Stimulated activated memory B cell treated with anti-CD40 and anti-IgM and Interleukin-4, amounts not matched to agents 10 μg/mL and 1 μg/mL and 100 μg/mL, for 72 hours (primary cell): ENCODE measurements around the gene ADARB1.

ENCODE experiments used
- ATAC-seq: fragments of 150-1000 bp; cut with Tn5 transposase; 2 replicates; pipeline ENCODE4 v1.10.0; 2021
- H3K27ac Mint-ChIP-seq: one replicate; pipeline ENCODE4 v1.8.0; 2022; ENCODE audit warnings: mild to moderate bottlenecking, mixed read lengths
- H3K27me3 Mint-ChIP-seq: one replicate; pipeline ENCODE4 v1.8.0; 2022; ENCODE audit warnings: mixed read lengths
- H3K36me3 Mint-ChIP-seq: one replicate; pipeline ENCODE4 v1.8.0; 2022; ENCODE audit warnings: mixed read lengths
- H3K4me1 Mint-ChIP-seq: one replicate; pipeline ENCODE4 v1.8.0; 2022; ENCODE audit warnings: mixed read lengths
- H3K4me3 Mint-ChIP-seq: one replicate; pipeline ENCODE4 v1.8.0; 2022; ENCODE audit warnings: mild to moderate bottlenecking, moderate library complexity, mixed read lengths
- H3K9me3 Mint-ChIP-seq: one replicate; pipeline ENCODE4 v1.8.0; 2022; ENCODE audit warnings: mixed read lengths

Gene ADARB1

DNA sequence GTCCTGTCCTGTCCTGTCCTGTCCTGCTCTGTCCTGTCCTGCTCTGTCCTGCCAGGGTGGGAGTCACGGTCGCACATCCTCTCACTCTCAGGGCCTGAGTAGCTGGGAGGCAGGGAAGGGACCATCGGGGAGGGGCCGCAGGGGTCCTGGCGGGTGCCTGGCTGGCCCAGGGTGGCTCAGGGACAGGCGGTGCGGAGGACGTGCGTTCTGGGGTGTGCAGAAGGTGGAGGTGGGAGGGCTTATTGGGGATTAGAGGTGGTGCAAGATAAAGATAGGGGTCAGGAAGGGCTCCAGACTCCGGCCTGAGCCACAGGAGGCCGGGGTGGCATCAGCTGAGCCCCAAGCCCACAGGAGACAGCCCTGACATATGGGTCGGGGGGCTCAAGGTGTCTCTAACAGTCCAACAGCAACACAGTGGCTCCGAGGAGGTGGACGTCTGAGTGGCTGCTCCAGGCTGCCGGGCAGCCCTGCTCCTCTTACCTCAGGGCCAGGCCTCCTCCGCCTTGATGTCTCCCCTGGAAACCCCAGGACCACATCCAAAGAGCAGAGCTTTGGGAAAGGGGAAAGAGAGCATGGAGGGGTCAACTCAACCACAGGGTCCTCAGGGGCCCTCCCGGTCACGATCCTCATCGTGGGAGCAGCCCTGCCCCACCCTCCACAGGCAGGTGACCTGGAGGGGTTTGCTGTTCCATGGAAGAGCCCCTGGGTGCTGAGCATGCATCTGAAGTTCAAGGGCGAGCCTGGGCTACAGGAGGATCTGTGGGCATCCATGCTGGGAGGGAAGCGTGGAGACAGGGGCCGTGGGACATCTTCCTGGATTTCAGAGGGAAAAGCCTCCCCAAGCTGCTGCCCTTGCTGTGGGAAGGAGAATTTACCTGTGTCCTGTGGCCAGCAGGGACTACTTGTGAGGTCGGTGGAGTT is 39.6 kb upstream of the ADARB1 start:
- Mint-ChIP-seq H3K36me3 (peaks cover 5% of the 10 kb centered on the region), H3K27me3 (peaks cover 64% of the 10 kb centered on the region)

GRCh38 chr21:45035477-45035848 is 38.9 kb upstream of the ADARB1 start:
- Mint-ChIP-seq H3K36me3 (peaks cover 5% of the 10 kb centered on the region), H3K27me3 (peaks cover 59% of the 10 kb centered on the region), H3K9me3 (peaks cover 9% of the 10 kb centered on the region), H3K4me3 (no peak overlapping the region), H3K4me1 (peaks cover 19% of the 10 kb centered on the region), H3K27ac (no peak overlapping the region)
- ATAC-seq = no peak

More for the DNA sequence above, 39.6 kb upstream of the ADARB1 start:
- Mint-ChIP-seq H3K9me3 (peaks cover 9% of the 10 kb centered on the region), H3K4me1 (peaks cover 23% of the 10 kb centered on the region), H3K27ac (no peak overlapping the region), H3K4me3 (no peak overlapping the region)
- no peak for ATAC-seq

GRCh38 chr21:45036630-45037029 is 37.8 kb upstream of the ADARB1 start:
- Mint-ChIP-seq H3K9me3 (peaks cover 9% of the 10 kb centered on the region), H3K27me3 (peaks cover 55% of the 10 kb centered on the region), H3K4me3 (no peak overlapping the region), H3K27ac (no peak overlapping the region), H3K4me1 (peaks cover 10% of the 10 kb centered on the region), H3K36me3 (peaks cover 5% of the 10 kb centered on the region)
- ATAC-seq = no peak

GRCh38 chr21:45037986-45038385 is 36.4 kb upstream of the ADARB1 start:
- Mint-ChIP-seq H3K36me3 (peaks cover 5% of the 10 kb centered on the region), H3K9me3 (peaks cover 12% of the 10 kb centered on the region), H3K27ac (no peak overlapping the region), H3K27me3 (peaks cover 59% of the 10 kb centered on the region), H3K4me1 (peaks cover 10% of the 10 kb centered on the region), H3K4me3 (no peak overlapping the region)
- no peak for ATAC-seq

- peak; percentile 46 for ATAC-seq
- Mint-ChIP-seq H3K9me3 (peaks cover 13% of the 10 kb centered on the region), H3K4me1 (peaks cover 10% of the 10 kb centered on the region), H3K4me3 (peak overlapping the region; percentile 16), H3K27ac (peak overlapping the region; percentile 30), H3K27me3 (peaks cover 54% of the 10 kb centered on the region), H3K36me3 (peaks cover 7% of the 10 kb centered on the region)
Observed at GRCh38 chr21:45039317-45040156, 34.8 kb upstream of the ADARB1 start.

DNA sequence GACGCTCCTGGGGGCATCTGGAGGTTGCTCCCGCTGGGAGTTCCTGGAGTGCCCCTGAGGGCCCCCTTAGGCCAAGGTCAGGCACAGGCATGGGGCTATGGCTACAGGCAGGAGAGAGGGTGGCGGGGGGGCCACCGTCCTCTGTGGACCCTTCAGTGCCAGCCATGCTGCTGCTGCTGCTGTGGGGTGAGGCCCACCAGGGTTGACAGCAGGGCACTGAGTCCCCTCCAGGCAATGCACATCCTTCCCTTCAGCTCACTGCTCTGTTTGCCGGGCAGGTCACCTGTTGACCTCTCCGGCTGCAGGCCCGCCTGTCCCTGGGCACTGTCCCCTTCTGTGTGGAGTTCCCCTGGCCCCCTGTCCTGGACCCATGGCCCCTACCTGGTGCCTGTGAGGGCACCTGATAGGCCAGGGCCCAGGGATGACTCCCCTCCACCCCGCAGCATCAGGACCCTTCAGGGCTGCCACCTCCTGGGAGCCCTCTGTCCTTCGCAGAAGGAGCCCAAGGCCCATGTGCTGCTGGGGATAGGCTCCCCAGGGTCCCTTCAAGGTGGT is 34.1 kb upstream of the ADARB1 start:
- Mint-ChIP-seq H3K4me3 (no peak overlapping the region), H3K27ac (peak overlapping the region; percentile 30), H3K9me3 (peaks cover 17% of the 10 kb centered on the region), H3K27me3 (peaks cover 56% of the 10 kb centered on the region), H3K36me3 (peaks cover 11% of the 10 kb centered on the region), H3K4me1 (peaks cover 10% of the 10 kb centered on the region)
- ATAC-seq = peak; percentile 41

DNA sequence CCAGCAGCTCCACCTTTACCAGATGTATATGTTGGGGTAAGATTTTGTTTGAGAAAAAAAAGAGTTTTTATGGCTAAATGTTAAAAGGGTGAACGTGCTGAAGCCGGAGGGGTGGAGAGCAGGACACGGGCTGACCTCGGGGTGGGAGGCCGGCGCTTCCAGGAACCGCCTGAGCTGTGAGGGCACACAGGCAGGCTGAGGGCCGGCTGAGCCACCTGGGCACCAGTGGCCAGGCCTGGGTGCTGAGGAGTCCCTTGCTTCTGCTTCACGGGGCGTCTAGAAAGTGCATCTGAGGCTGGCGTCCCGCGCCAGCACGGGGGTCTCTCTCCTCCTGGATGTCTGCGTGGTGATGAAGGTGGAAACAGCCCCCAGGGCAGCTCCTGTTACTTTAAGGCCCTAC is 33.6 kb upstream of the ADARB1 start:
- Mint-ChIP-seq H3K4me3 (no peak overlapping the region), H3K27ac (peak overlapping the region; percentile 30), H3K27me3 (peaks cover 56% of the 10 kb centered on the region), H3K4me1 (peaks cover 10% of the 10 kb centered on the region), H3K9me3 (peaks cover 17% of the 10 kb centered on the region), H3K36me3 (peaks cover 11% of the 10 kb centered on the region)
- ATAC-seq = no peak

GRCh38 chr21:45041351-45041805 is 33.0 kb upstream of the ADARB1 start:
- Mint-ChIP-seq H3K27me3 (peaks cover 53% of the 10 kb centered on the region), H3K4me3 (no peak overlapping the region), H3K27ac (no peak overlapping the region), H3K4me1 (peaks cover 10% of the 10 kb centered on the region), H3K9me3 (peaks cover 14% of the 10 kb centered on the region), H3K36me3 (peaks cover 11% of the 10 kb centered on the region)
- ATAC-seq = no peak

DNA sequence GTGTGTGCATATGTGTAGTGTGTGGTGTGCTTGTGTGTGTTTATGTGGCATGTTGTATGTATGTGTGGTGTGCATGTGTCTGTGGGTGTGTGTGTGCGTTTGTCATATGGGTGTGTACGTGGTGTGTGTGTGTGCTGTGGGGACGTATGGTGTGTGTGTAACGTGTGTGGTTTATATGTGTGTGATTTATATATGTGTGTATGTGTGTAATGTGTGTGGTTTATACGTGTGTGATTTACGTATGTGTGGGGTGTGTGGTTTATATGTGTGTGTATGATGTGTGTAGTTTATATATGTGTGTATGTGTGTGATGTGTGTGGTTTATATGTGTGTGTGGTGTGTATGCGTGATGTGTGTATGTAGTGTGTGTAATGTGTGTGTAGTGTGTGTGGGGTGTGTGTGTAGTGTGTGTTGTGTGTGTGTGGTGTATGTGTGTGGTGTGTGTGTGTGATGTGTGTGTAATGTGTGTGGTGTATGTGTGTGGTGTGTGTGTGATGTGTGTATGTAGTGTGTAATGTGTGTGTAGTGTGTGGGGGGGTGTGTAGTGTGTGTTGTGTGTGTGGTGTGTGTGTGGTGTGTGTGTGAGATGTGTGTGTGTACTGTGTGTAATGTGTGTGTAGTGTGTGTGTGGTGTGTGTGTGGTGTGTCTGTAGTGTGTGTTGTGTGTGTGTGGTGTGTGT is 32.3 kb upstream of the ADARB1 start:
- H3K27me3 Mint-ChIP-seq = peaks cover 54% of the 10 kb centered on the region
- H3K4me1 Mint-ChIP-seq = peaks cover 10% of the 10 kb centered on the region
- no peak overlapping the region for H3K27ac Mint-ChIP-seq
- ATAC-seq = no peak
- peaks cover 7% of the 10 kb centered on the region for H3K36me3 Mint-ChIP-seq
- H3K4me3 Mint-ChIP-seq = no peak overlapping the region
- H3K9me3 Mint-ChIP-seq = peaks cover 16% of the 10 kb centered on the region

DNA sequence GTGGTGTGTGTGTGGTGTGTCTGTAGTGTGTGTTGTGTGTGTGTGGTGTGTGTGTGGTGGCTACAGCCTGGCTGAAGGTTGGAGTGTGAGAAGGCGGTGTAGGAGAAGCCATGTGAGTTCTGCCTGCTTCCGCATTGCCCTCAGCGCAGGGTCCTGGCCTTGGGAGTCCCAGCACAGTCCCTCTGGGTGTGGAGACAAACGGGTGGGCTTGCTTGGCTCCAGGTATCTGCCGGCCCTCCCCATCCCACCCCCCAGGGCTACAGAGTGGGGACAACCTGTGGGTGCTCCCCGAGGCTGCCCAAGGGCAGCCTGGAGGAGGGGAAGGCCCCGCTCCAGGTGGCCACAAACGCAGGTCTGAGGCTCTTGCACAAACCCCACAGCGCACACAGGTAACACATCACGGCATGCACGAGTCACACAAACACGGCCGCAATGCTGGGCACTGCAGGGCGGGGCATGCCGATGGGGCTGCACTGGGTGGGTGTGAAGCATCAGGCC is 31.7 kb upstream of the ADARB1 start:
- no peak for ATAC-seq
- peaks cover 57% of the 10 kb centered on the region for H3K27me3 Mint-ChIP-seq
- H3K27ac Mint-ChIP-seq = no peak overlapping the region
- H3K36me3 Mint-ChIP-seq = peaks cover 6% of the 10 kb centered on the region
- H3K9me3 Mint-ChIP-seq = peaks cover 19% of the 10 kb centered on the region
- H3K4me1 Mint-ChIP-seq = peaks cover 10% of the 10 kb centered on the region
- no peak overlapping the region for H3K4me3 Mint-ChIP-seq

- peaks cover 61% of the 10 kb centered on the region for H3K27me3 Mint-ChIP-seq
- no peak overlapping the region for H3K27ac Mint-ChIP-seq
- peaks cover 19% of the 10 kb centered on the region for H3K9me3 Mint-ChIP-seq
- peaks cover 6% of the 10 kb centered on the region for H3K36me3 Mint-ChIP-seq
- peaks cover 10% of the 10 kb centered on the region for H3K4me1 Mint-ChIP-seq
- no peak overlapping the region for H3K4me3 Mint-ChIP-seq
- no peak for ATAC-seq
Observed at GRCh38 chr21:45043541-45044020, 30.8 kb upstream of the ADARB1 start.

- Mint-ChIP-seq H3K27me3 (peaks cover 78% of the 10 kb centered on the region), H3K4me1 (no peaks in the 10 kb centered on the region), H3K36me3 (peaks cover 6% of the 10 kb centered on the region), H3K4me3 (no peak overlapping the region), H3K27ac (no peak overlapping the region), H3K9me3 (peaks cover 19% of the 10 kb centered on the region)
- no peak for ATAC-seq
Observed at GRCh38 chr21:45045481-45045880, 28.9 kb upstream of the ADARB1 start.

DNA sequence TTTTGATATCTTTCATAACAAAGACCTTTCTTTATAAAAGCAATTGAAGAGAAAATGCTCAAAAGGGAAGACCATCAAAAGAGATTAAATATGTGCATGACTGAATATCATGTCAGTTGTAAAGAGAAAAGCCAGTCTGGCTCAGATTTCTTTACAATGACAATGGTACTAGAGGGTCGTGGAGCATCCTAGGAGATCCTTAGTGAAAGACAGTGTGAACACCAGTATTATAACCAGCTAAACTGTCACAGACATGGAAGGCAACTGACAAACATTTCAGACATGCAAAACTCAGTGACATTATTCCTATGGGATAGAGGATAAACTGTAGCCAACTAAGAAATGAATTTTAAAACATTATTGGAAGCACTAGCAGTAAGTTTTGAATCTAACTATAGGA is 27.1 kb upstream of the ADARB1 start:
- peaks cover 18% of the 10 kb centered on the region for H3K9me3 Mint-ChIP-seq
- peaks cover 81% of the 10 kb centered on the region for H3K27me3 Mint-ChIP-seq
- no peak for ATAC-seq
- no peaks in the 10 kb centered on the region for H3K4me1 Mint-ChIP-seq
- peaks cover 6% of the 10 kb centered on the region for H3K36me3 Mint-ChIP-seq
- no peak overlapping the region for H3K27ac Mint-ChIP-seq
- no peak overlapping the region for H3K4me3 Mint-ChIP-seq

DNA sequence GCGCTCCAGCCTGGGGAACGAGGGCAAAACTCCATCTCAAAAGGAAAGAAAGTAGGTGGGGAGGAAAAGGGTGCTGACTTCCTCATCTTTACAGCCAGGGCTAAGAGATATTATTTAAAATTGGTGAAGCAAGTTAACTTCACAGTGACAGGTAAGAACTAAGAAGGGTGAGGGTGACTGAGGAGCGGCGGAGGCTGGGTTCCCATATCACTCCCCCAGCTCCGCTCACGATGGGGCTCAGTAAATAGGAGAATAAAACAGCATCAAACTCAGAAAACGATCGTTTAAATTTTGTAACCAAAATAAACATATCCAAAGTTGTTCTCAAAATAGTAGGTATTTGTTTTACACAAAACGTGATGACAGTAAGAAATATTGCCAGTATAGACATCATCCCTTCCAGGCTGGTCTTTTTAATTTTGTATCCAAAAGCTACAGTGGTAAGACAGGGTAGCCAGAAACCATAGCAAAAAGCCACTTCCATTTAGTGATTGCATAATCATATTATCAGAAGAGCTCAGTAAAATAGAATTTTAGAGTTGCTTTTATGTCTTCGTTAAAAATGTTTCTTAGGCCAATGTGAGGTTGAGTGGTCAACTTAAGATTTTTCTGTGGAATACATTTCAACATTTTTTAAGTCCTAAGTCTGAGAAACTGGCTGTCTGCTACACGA is 26.2 kb upstream of the ADARB1 start:
- H3K27ac Mint-ChIP-seq = no peak overlapping the region
- ATAC-seq = no peak
- H3K4me3 Mint-ChIP-seq = no peak overlapping the region
- H3K27me3 Mint-ChIP-seq = peaks cover 85% of the 10 kb centered on the region
- peaks cover 16% of the 10 kb centered on the region for H3K9me3 Mint-ChIP-seq
- H3K4me1 Mint-ChIP-seq = no peaks in the 10 kb centered on the region
- peaks cover 6% of the 10 kb centered on the region for H3K36me3 Mint-ChIP-seq
